H7 (cell line): ENCODE measurements around the gene TEX50. TPM values are rescaled to one million over a fixed set of nuclear protein-coding genes. Genes with fewer than 3 reads are reported as not detected.
"Not testable (repeated sequence)": the region's sequence is repeated elsewhere in the genome, so short reads cannot be mapped to it uniquely, and the experiment has no call there.

Experiments
- DNase-seq: peaks from one replicate; pipeline ENCODE4 v3.0.0; 2012
- H3K27me3 ChIP-seq: 2 replicates; pipeline ENCODE4 v1.6.0; 2011; ENCODE audit warnings: mild to moderate bottlenecking, low read length; ENCODE audit not compliant: control insufficient read depth, insufficient read depth
- H3K36me3 ChIP-seq: replicated peaks from 2 replicates; pipeline ENCODE4 v1.5.1; 2011; ENCODE audit warnings: low read length; ENCODE audit not compliant: control insufficient read depth, insufficient read depth
- H3K4me3 ChIP-seq: 2 replicates; pipeline ENCODE4 v1.5.1; 2011; ENCODE audit warnings: low read depth, mild to moderate bottlenecking, control low read depth, low read length, moderate library complexity; ENCODE audit not compliant: insufficient read depth
- total RNA-seq: library from RNA; depleted of rRNA; stranded (reverse); fragments of >200 nt; shearing (Covaris generic); gene quantifications from 2 replicates; pipeline ENCODE4 v1.2.3, GENCODE V29; 2014; rRNA removed

Gene TEX50
- not detected in 2 replicates for total RNA-seq

DNA sequence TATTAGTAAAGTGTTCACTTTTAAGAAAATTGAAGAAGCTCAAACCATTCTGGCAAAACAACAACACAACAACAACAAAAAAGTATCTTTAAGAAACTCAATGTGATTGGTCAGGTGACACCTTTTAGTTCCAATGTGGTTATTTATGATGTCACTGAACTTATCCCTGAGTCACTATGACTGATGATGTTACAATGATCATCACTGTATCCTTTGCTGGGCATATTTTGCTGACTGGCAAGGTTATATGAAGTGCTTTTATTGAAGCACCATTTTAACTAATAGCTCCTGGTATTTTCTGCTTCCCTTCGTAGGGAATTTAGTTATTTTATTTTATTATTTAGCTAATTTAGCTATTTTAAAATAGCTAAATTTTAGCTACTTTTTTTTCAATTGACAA, at the start of gene TEX50:
Gene TEX50, plus strand, starts transcription at position 223 of the 400 bp plus-strand sequence. CDS start 184 bp downstream, outside the sequence.
- H3K4me3 ChIP-seq, result no peak within 1 kb of the TSS
- DNase-seq, result no peak
- H3K36me3 ChIP-seq, result no peaks in the 10 kb centered on the region; the same call in 1 of the 2 replicates
- H3K27me3 ChIP-seq, result no peaks in the 10 kb centered on the region

GRCh38 chr1:173590557-173590956, 44.6 kb upstream of the TEX50 start:
- no peaks in the 10 kb centered on the region for H3K27me3 ChIP-seq
- DNase-seq, result no peak
- no peak overlapping the region for H3K4me3 ChIP-seq
- no peaks in the 10 kb centered on the region for H3K36me3 ChIP-seq

- DNase-seq, H3K27me3 ChIP-seq, H3K4me3 ChIP-seq, H3K36me3 ChIP-seq: not testable (repeated sequence)
Measured at GRCh38 chr1:173591138-173591537, 44.0 kb upstream of the TEX50 start.

DNA sequence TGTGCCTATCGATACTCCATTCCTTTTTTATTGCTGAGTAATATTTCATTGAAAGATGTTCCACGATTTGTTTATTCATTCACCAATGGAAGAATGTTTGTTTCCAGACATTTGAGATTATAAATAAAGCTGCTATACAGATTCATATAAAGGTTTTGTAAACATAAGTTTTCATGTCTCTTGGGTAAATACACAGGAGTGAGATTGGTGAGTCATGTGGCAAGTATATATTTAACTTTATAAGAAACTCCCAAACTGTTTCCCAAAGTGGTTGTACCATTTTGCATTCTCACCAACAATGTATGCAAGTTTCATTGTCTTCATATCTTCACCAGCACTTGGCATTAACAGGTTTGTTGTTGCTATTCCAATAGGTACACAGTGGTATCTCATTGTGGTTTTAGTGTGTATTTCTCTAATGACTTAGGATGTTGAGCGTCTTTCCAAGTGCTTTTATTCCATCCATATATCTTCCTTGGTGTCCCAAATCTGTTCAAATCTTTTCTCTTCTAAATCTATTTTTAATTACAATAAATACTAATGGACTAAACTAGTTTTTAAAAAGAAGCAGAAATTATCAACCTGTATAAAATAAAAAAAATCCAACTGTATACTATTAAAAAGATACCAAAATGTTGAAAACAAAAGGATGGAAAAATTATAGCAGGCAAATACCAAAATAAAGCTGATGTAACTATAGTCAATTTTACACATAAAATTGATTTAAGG, 38.9 kb upstream of the TEX50 start:
- H3K27me3 ChIP-seq, result no peaks in the 10 kb centered on the region
- no peaks in the 10 kb centered on the region for H3K36me3 ChIP-seq
- no peak for DNase-seq
- H3K4me3 ChIP-seq, result no peak overlapping the region

DNA sequence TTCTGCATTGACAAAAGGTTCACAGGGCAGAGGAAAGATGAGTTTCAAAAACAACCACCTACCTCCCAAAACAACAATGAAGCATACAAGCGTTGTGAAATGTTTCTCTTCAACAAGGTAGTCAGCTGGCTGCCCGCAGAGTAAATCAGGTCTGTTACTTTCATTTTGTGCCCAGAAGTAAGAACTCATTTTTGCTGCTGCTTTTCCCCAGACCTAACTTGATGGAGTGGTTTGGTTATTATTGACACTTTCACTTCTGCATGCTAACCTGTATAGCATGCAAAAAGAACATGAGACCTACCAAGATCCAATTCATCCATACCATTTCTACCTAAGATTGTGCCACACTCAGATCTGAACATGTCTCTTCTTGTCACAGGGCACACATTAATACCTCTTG, 33.5 kb upstream of the TEX50 start:
- Histone ChIP-seq H3K4me3 (no peak overlapping the region), H3K36me3 (no peaks in the 10 kb centered on the region), H3K27me3 (no peaks in the 10 kb centered on the region)
- no peak for DNase-seq

DNA sequence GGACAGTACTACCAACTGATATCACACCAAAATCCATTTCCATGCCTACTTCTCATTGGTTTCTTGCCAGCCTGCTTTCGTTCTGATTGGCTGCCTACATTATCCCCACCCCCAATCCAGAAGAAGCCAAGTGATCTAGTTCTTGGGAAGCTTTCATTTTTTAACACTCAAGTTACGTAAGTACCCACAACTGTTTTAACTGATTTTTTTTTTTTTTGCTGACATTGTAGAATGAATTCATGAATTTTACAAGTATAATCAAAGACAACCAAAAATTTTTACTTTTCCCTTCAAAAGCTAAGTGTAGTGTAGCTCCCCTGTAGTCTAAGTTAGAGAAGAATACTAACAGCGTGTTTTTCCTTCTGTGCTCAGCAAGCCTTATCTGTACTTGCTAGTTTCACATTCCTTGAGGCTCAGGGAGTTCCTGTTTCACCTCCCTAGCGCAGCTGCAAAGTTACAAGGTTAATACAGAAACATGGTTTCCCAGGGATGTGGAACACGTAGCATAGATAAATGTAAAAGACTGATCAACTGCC, 32.0 kb upstream of the TEX50 start, which contains the start of gene SLC9C2:
Gene SLC9C2, minus strand, starts transcription at position 17 of the 536 bp plus-strand sequence. CDS start 1,296 bp downstream, outside the sequence.
- H3K4me3 ChIP-seq, result no peak within 1 kb of the TSS
- no peaks in the 10 kb centered on the region for H3K27me3 ChIP-seq
- peak; percentile 8 for DNase-seq
- H3K36me3 ChIP-seq, result no peaks in the 10 kb centered on the region

DNA sequence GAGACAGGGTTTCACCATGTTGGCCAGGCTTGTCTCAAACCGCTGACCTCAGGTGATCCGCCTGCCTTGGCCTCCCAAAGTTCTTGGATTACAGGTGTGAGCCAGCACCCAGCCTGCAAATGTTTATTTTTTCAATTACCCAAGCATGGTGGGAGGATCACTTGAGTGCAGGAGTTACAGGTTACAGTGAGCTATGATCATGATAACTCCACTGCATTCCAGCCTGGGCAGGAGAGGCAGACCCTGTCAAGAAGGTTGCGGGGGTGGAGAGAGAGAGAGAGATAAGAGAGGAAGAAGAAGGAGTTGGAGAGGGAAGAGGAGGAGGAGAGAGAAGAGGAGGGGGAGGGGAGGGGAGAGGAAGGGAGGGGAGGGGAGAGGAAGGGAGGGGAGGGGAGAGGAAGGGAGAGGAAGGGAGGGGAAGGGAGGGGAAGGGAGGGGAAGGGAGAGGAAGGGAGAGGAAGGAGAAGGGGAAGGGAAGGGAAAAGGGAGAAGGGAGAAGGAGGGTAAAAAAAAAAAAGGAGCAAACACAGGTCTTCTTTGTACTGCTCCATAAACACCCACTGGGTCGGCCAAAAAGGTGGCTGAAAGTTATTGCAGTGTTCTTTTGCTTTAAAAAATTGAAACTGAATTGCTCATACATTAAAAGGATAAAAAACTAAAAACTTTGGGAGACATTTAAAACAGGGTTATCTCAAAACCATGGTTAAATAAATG, 26.5 kb upstream of the TEX50 start:
- Histone ChIP-seq H3K36me3 (no peaks in the 10 kb centered on the region), H3K4me3 (no peak overlapping the region), H3K27me3 (no peaks in the 10 kb centered on the region)
- no peak for DNase-seq

- H3K4me3 ChIP-seq, H3K27me3 ChIP-seq, H3K36me3 ChIP-seq, DNase-seq: not testable (repeated sequence)
Measured at GRCh38 chr1:173613086-173613485, 22.1 kb upstream of the TEX50 start.

DNA sequence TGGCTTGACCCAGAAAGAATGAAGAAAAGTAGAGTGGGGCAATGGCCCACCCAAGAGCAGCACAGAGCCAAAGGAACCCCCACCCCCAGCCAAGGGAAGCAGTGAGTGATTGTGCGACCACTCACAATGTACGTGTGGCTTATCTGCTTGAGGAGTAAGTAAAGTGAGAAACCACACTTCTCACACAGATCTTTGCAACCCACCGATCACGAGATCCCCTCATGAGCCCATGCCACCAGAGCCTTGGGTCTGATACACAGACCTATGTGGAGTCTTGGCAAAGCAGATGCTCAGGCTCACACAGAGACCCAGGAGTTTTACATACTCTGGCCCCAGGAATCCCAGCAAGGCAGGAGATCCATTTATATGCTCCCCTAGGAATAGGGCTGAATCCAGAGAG, 18.3 kb upstream of the TEX50 start:
- H3K36me3 ChIP-seq, result no peaks in the 10 kb centered on the region
- no peaks in the 10 kb centered on the region for H3K27me3 ChIP-seq
- H3K4me3 ChIP-seq, result no peak overlapping the region
- DNase-seq, result no peak

DNA sequence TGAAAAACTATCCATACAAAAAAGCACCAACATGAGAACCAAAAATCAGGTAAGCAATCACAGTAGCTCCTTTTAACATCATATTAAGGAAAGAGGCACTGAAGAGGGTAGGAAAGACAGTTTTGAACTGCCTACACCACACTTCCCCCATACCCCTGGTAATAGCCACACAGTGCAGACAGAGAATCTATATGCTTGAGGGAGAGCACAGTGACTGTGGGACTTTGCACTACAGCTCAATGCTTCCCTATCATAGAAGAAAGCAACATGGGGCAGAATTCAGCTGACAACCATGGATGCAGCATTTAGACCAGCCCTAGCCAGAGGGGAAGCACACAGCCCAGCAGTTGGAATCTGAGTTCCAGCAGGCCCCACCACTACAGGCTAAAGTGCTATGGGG, 7.9 kb upstream of the TEX50 start:
- H3K27me3 ChIP-seq, result no peaks in the 10 kb centered on the region
- no peak overlapping the region for H3K4me3 ChIP-seq
- no peak for DNase-seq
- no peaks in the 10 kb centered on the region for H3K36me3 ChIP-seq

DNA sequence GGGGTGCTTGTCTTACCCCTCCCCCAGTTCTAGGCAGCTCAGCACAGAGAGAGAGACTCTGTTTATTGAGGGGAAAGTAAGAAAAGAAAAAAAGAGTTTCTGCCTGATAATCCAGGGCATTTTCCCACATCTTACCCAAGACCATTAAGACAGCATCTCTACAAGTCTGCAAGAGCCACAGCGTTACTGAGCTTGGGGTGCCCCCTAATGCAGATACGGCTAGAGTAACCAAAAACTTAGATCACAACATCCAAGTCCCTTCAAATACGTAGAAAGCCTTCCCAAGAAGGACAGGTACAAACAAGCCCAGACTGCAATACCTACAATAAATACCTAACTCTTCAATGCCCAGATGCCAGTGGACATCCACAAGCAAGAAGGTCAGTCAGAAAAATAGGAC, 6.2 kb upstream of the TEX50 start:
- Histone ChIP-seq H3K36me3 (no peaks in the 10 kb centered on the region), H3K4me3 (no peak overlapping the region), H3K27me3 (no peaks in the 10 kb centered on the region)
- DNase-seq, result no peak

GRCh38 chr1:173637236-173638042, 2.3 kb downstream of the TEX50 start:
- DNase-seq, H3K36me3 ChIP-seq, H3K27me3 ChIP-seq: not testable (repeated sequence)
- H3K4me3 ChIP-seq, result peak overlapping the region; percentile 51; the same call in 1 of the 2 replicates

- Histone ChIP-seq H3K4me3 (peak overlapping the region; percentile 51; the same call in 1 of the 2 replicates), H3K27me3 (no peaks in the 10 kb centered on the region), H3K36me3 (peaks cover 3% of the 10 kb centered on the region)
- DNase-seq, result no peak
Measured at GRCh38 chr1:173638043-173639021, 3.2 kb downstream of the TEX50 start.
